GM10266 (cell line): Measurements from ENCODE around the gene GLYAT.

Experiments
- DNase-seq: peaks from one replicate; pipeline ENCODE4 v3.0.0; 2012; ENCODE audit errors: extremely low spot score
- TF ChIP-seq, protein P1 (sequence below): IDR thresholded peaks from 2 replicates; pipeline ENCODE4 v1.5.1; 2012; ENCODE audit warnings: mild to moderate bottlenecking, low read depth; ENCODE audit not compliant: control insufficient read depth, insufficient read depth; ENCODE audit errors: missing control alignments

The GLYAT gene

DNA sequence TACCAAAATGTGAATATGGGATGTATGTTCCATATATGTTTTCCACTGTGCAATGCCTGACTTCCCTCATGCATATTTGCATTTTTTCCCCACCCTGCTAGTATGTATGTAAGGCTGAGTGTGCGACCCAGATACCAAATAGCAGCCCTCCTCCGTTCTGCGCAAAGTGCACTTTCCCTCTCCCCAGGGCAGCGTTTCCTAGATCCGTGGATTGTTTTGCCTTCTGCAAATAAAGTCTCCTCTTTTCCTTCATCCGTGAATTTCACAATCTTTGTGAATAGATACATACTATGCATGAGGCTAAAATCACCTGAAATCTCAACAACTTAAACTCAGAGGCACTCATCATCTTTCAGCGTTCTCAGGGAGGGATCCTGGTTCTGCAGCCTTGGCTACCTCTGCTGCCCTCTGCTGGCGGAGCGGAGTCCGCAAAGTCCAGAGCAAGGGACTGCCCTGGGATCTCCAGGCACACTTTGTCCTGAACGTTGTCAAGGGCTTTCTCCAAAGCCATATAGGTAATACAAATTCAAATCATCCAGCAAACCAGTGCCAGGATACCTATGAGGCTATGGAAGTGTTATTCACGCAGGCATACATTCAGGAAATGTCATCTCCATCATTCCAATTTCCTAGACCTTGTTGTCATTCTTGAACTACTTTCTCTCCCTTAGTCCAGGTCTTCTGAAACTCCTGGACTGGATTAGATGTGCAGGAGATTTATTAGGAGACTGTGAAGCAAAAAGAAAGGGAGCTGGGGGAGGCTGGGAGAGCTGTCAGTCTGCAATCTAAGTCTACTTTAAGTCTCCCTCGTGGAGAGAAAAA is 56.2 kb downstream of the GLYAT start:
- peak; percentile 75 for DNase-seq
- TF ChIP-seq, protein P1, sequence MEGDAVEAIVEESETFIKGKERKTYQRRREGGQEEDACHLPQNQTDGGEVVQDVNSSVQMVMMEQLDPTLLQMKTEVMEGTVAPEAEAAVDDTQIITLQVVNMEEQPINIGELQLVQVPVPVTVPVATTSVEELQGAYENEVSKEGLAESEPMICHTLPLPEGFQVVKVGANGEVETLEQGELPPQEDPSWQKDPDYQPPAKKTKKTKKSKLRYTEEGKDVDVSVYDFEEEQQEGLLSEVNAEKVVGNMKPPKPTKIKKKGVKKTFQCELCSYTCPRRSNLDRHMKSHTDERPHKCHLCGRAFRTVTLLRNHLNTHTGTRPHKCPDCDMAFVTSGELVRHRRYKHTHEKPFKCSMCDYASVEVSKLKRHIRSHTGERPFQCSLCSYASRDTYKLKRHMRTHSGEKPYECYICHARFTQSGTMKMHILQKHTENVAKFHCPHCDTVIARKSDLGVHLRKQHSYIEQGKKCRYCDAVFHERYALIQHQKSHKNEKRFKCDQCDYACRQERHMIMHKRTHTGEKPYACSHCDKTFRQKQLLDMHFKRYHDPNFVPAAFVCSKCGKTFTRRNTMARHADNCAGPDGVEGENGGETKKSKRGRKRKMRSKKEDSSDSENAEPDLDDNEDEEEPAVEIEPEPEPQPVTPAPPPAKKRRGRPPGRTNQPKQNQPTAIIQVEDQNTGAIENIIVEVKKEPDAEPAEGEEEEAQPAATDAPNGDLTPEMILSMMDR, result peak; percentile 98

- DNase-seq, result no peak
- TF ChIP-seq, protein P1, result no peak
Observed at GRCh38 chr11:58674609-58675008, 57.1 kb downstream of the GLYAT start.

GRCh38 chr11:58671983-58672633 is 59.6 kb downstream of the GLYAT start:
- TF ChIP-seq, protein P1, result no peak
- DNase-seq, result no peak

- TF ChIP-seq, protein P1, result no peak
Observed at GRCh38 chr11:58659910-58660570, 71.7 kb downstream of the GLYAT start.

GRCh38 chr11:58659404-58659803 is 72.3 kb downstream of the GLYAT start:
- TF ChIP-seq, protein P1, result no peak
- DNase-seq, result no peak

More at GRCh38 chr11:58659910-58660570, 71.7 kb downstream of the GLYAT start:
- no peak for DNase-seq
